Esophagus muscularis mucosa (tissue), 4 donors: ENCODE data around the gene TAS2R19. TPM values are rescaled to one million over a fixed set of nuclear protein-coding genes. Genes with fewer than 3 reads are reported as not detected.
"Not testable (repeated sequence)": the region's sequence is repeated elsewhere in the genome, so short reads cannot be mapped to it uniquely, and the experiment has no call there.

Source experiments
- DNase-seq: peaks from one replicate; pipeline ENCODE4 v3.0.0-alpha.2; 2017; ENCODE audit errors: extremely low spot score
- H3K27ac ChIP-seq, 4 donors: fragments of 200-600 bp; sonication (generic); replicated peaks in 1 of 4; 1 replicate in 3 of 4; 2 replicates in 1 of 4; pipeline ENCODE4 v1.5.1; 2016 to 2019; ENCODE audit warnings: mild to moderate bottlenecking in 1 of 4
- H3K27me3 ChIP-seq, 4 donors: fragments of 200-600 bp; sonication (generic); one replicate each; pipeline versions ENCODE4 v1.5.1 to v1.6.0; 2016 to 2019
- H3K36me3 ChIP-seq, 4 donors: fragments of 200-600 bp; sonication (generic); one replicate each; pipeline ENCODE4 v1.5.1; 2016 to 2019
- H3K4me1 ChIP-seq, 4 donors: fragments of 200-600 bp; sonication (generic); one replicate each; pipeline ENCODE4 v1.5.1; 2016 to 2019
- H3K4me3 ChIP-seq, 4 donors: fragments of 200-600 bp; sonication (generic); 1 replicate in 2 of 4; 2 replicates in 2 of 4; pipeline ENCODE4 v1.5.1; 2016 to 2019; ENCODE audit warnings: mild to moderate bottlenecking in 4 of 4, moderate library complexity in 1 of 4
- H3K9me3 ChIP-seq, 4 donors: fragments of 200-600 bp; sonication (generic); 1 replicate in 3 of 4; 2 replicates in 1 of 4; pipeline ENCODE4 v1.5.1; 2016 to 2019
- EP300 ChIP-seq: sonication (generic); formaldehyde crosslinking; IDR thresholded peaks from one replicate; pipeline ENCODE4 v1.6.1; 2017; ENCODE audit warnings: antibody characterized with exemption
- POLR2A ChIP-seq: fragments of 450-650 bp; IDR thresholded peaks from one replicate; pipeline ENCODE4 v1.6.1; 2017; ENCODE audit warnings: antibody characterized with exemption, moderate library complexity, mild to moderate bottlenecking, low read depth
- POLR2AphosphoS5 ChIP-seq, 2 donors: sonication (generic); formaldehyde crosslinking; IDR thresholded peaks; one replicate each; pipeline ENCODE4 v1.6.1; 2017; ENCODE audit warnings: antibody characterized with exemption in 2 of 2
- WGBS: methylation state at CpG from one replicate; pipeline ENCODE4 v1.1.5; 2018; 5-methylcytosine and 5-hydroxymethylcytosine counted together
- intact Hi-C: fragments of 100-400 bp; cut with DNase I; formaldehyde crosslinking; loops from one replicate; pipeline ENCODE4 v1.15.1; 2023
- total RNA-seq, 4 donors: library from RNA; depleted of rRNA; stranded (reverse); fragments of >200 nt; gene quantifications; one replicate each; pipeline versions ENCODE4 v1.1.0 to v1.2.1, GENCODE V29; 2016
- TF ChIP-seq, protein P1 (sequence below), 3 experiments: fragments of 200-600 bp in 2 of 3; fragments of 450-650 bp in 1 of 3; sonication (generic) in 2 of 3; IDR thresholded peaks; one replicate each; pipeline ENCODE4 v1.5.1; 2017 to 2019; ENCODE audit warnings: antibody characterized with exemption in 3 of 3, mild to moderate bottlenecking in 2 of 3, moderate library complexity in 1 of 3

Gene TAS2R19, protein sequence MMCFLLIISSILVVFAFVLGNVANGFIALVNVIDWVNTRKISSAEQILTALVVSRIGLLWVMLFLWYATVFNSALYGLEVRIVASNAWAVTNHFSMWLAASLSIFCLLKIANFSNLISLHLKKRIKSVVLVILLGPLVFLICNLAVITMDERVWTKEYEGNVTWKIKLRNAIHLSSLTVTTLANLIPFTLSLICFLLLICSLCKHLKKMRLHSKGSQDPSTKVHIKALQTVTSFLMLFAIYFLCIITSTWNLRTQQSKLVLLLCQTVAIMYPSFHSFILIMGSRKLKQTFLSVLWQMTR
- 1 to 10 TPM; 1.4 to 8.3 (median 2.6) TPM for total RNA-seq

DNA sequence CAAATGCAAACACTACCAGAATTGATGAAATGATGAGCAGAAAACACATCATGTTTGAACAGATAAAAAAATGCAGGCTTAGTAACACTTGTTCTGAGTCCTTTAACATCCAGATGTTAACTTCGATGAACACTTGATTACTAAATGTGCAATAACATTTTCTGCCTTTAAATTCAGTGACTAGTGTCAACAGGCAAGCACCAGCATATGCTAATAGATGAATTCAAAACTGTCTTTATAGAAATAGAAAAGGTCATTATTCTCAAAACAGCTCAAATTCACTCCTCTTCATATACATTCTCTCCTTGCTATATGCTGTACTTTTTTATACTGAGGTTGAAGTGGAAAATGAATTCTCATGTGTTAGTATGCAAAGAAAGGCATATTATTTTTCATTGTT lies at the start of gene TAS2R19:
TAS2R19 (minus strand) TSS at position 101 of the 400 bp plus-strand sequence; CDS start at position 52, 49 bp downstream.
- 89% methylated on average over 1 of the region's 1 CpG for WGBS
- intact Hi-C loops = no loop called here
- peaks cover 0 to 5% (median 0%) of the 10 kb centered on the region in 4 donors for H3K4me1 ChIP-seq
- peaks cover 0 to 9% (median 3%) of the 10 kb centered on the region in 4 donors for H3K36me3 ChIP-seq
- no peak within 1 kb of the TSS for H3K4me3 ChIP-seq
- no peak within 1 kb of the TSS for H3K27ac ChIP-seq
- no peaks in the 10 kb centered on the region for H3K27me3 ChIP-seq
- no peak for DNase-seq
- no peaks in the 10 kb centered on the region for H3K9me3 ChIP-seq
- TF ChIP-seq, protein P1, sequence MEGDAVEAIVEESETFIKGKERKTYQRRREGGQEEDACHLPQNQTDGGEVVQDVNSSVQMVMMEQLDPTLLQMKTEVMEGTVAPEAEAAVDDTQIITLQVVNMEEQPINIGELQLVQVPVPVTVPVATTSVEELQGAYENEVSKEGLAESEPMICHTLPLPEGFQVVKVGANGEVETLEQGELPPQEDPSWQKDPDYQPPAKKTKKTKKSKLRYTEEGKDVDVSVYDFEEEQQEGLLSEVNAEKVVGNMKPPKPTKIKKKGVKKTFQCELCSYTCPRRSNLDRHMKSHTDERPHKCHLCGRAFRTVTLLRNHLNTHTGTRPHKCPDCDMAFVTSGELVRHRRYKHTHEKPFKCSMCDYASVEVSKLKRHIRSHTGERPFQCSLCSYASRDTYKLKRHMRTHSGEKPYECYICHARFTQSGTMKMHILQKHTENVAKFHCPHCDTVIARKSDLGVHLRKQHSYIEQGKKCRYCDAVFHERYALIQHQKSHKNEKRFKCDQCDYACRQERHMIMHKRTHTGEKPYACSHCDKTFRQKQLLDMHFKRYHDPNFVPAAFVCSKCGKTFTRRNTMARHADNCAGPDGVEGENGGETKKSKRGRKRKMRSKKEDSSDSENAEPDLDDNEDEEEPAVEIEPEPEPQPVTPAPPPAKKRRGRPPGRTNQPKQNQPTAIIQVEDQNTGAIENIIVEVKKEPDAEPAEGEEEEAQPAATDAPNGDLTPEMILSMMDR (IDR thresholded peaks at IDR 0.05) = no peak
- TF ChIP-seq EP300 (no peak), POLR2A (no peak), POLR2AphosphoS5 (IDR thresholded peaks at IDR 0.05) (no peak)

DNA sequence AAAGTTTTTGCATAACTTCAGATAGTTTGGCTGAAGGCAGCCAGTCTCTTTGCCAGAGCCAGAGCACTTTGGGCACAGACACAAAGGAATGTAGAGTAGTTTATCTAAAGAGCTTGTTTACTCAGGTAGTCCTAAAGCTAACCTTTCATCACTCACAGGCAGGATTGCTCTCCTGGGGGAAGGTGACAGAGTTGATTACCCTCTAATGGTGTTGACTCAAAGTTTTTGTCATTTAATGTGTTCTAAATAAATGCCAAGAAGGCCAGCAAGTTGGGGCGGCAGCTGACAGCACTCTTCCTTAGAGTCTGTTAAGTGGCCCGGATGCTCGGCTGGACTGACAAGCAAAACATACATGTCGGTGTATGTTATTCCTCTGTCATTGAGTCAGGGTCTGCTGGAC lies 49.0 kb upstream of the TAS2R19 start:
- H3K9me3 ChIP-seq = no peaks in the 10 kb centered on the region
- H3K27ac ChIP-seq = no peak overlapping the region
- H3K4me3 ChIP-seq = no peak overlapping the region
- intact Hi-C loops = loop anchor here (5.0 kb wide), 1 partner anchor 54 kb away; no protein-coding TSS in a partner anchor
- H3K27me3 ChIP-seq = no peaks in the 10 kb centered on the region
- H3K36me3 ChIP-seq = no peaks in the 10 kb centered on the region
- TF ChIP-seq EP300 = no peak
- peaks cover 0 to 8% (median 6%) of the 10 kb centered on the region in 4 donors for H3K4me1 ChIP-seq
- no peak for DNase-seq
- 72% methylated on average over 4 of the region's 4 CpGs for WGBS

DNA sequence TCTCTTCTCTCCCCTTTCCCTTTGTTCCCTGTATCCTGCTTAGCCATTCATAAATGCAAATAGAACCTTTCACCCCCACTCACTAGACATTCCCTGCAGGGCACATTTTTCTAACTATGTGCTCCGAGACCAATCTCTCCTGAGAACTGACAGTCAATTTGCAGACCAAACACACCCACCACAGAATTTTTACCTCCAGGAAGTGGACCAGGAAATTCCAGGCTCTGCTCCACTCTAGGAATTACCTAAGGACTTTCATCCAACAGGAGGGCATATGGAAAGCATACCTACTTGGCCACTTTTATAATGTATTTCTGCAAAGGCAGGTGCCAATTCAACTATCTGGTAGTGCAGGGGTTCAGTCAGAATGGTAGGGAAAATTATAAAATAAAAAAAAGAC lies 48.6 kb upstream of the TAS2R19 start:
- no peak for DNase-seq
- Histone ChIP-seq H3K4me3 (no peak overlapping the region), H3K27me3 (no peaks in the 10 kb centered on the region), H3K27ac (no peak overlapping the region), H3K4me1 (peaks cover 0 to 8% (median 6%) of the 10 kb centered on the region in 4 donors), H3K36me3 (no peaks in the 10 kb centered on the region), H3K9me3 (no peaks in the 10 kb centered on the region)
- 59% methylated on average over 1 of the region's 1 CpG for WGBS
- TF ChIP-seq, protein P1 (IDR thresholded peaks at IDR 0.05) = no peak
- no peak for TF ChIP-seq POLR2A
- no peak for TF ChIP-seq EP300
- no peak for TF ChIP-seq POLR2AphosphoS5 (IDR thresholded peaks at IDR 0.05)
- intact Hi-C loops = loop anchor here (5.0 kb wide), 1 partner anchor 54 kb away; no protein-coding TSS in a partner anchor

DNA sequence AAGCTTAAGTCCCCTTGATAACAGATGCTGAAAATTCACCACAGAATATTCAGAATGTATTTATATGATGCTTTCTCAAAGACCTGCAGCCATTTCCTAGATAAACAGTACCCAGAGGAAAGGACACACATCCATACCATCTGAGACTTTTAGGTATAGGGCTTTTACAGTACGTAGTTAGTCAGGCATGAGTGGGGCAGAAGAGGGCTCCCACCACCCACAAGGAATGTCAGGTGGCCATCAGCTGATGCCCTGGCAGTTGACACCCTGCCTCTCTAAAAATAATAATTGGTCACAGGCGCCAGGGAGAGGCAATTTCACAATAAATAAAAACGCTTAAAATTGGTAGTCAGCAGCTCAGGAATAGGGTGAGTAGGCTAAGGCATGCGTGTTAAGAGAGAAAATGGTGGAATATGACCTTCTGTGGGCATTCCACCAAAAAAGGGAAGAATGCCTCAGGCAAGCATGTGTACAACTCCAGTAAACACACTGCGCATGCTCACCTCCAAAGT lies 47.5 kb upstream of the TAS2R19 start:
- intact Hi-C loops = loop anchor here (5.0 kb wide), 1 partner anchor 53 kb away; no protein-coding TSS in a partner anchor
- 87% methylated on average over 5 of the region's 5 CpGs for WGBS

DNA sequence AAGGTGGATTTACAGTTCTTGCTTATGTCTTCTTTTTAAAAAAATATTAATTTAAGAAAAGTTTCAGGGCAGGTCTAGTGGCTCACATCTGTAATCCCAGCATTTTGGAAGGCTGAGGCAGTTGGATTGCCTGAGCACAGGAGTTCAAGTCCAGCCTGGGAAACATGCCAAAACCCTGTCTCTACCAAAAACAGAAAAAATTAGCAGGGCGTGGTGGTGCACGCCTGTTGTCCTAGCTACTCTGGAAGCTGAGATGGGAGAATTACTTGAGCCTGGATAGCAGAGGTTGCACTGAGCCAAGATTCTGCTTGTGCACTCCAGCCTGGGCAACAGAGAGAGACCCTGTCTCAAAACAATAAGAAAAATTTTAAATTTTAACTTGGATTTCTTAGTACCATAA lies 45.1 kb upstream of the TAS2R19 start:
- Histone ChIP-seq H3K36me3 (no peaks in the 10 kb centered on the region), H3K9me3 (no peaks in the 10 kb centered on the region), H3K27me3 (no peaks in the 10 kb centered on the region), H3K4me1 (peaks cover 0 to 8% (median 6%) of the 10 kb centered on the region in 4 donors), H3K27ac (no peak overlapping the region), H3K4me3 (no peak overlapping the region)
- TF ChIP-seq, protein P1 (IDR thresholded peaks at IDR 0.05) = no peak
- TF ChIP-seq POLR2AphosphoS5 (IDR thresholded peaks at IDR 0.05) = no peak
- TF ChIP-seq POLR2A = no peak
- TF ChIP-seq EP300 = no peak
- 44% methylated on average over 2 of the region's 2 CpGs for WGBS
- DNase-seq = no peak
- intact Hi-C loops = no loop called here

More for the DNA sequence above, 47.5 kb upstream of the TAS2R19 start:
- no peaks in the 10 kb centered on the region for H3K27me3 ChIP-seq
- H3K36me3 ChIP-seq = no peaks in the 10 kb centered on the region
- H3K27ac ChIP-seq = no peak overlapping the region
- H3K4me3 ChIP-seq = no peak overlapping the region
- TF ChIP-seq POLR2A = no peak
- no peak for TF ChIP-seq POLR2AphosphoS5 (IDR thresholded peaks at IDR 0.05)
- TF ChIP-seq, protein P1 (IDR thresholded peaks at IDR 0.05) = no peak
- no peak for TF ChIP-seq EP300
- peaks cover 0 to 8% (median 6%) of the 10 kb centered on the region in 4 donors for H3K4me1 ChIP-seq
- no peaks in the 10 kb centered on the region for H3K9me3 ChIP-seq
- no peak for DNase-seq

DNA sequence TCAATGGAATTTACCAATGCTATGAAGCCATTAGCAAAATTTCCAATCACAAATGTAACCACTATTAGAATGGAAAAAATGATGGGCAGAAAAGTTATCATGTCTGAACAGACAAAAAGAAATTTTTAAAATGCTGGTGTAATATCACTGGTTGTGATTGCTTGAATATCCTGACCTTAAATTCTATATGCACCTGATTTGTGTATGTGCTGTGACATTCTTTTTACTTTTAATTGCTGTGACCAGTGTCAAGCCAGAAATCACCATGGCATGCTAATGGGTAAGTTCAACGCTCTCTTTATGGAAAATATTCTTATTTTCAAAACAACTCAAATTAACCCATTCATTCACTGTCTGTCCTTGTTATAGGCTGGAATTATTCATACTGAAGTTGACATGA lies 39.8 kb upstream of the TAS2R19 start, which contains the start of gene TAS2R46:
TAS2R46 (minus strand) TSS at position 101 of the 400 bp plus-strand sequence; CDS start at position 101, 0 bp downstream.
- H3K36me3 ChIP-seq, H3K4me1 ChIP-seq, H3K27me3 ChIP-seq, H3K27ac ChIP-seq, H3K9me3 ChIP-seq, H3K4me3 ChIP-seq, intact Hi-C loops, DNase-seq: not testable (repeated sequence)
- 96% methylated on average over 1 of the region's 1 CpG for WGBS
